IMR-90 (cell line): Measurements from ENCODE around the gene GADL1. TPM values are rescaled to one million over a fixed set of nuclear protein-coding genes. Genes with fewer than 3 reads are reported as not detected.

Experiments used
- ATAC-seq: fragments of 200-7000 bp; cut with Tn5 transposase; 2 replicates; pipeline ENCODE4 v1.9.1; 2020; ENCODE audit warnings: low read depth, mild to moderate bottlenecking, moderate library complexity
- BruUV-seq: library from RNA; stranded (reverse); fragments of 400-500 nt; replicated peaks from 2 replicates; lab custom pipeline; 2021; lab: Mats Ljungman, UMichigan
- CTCF ChIA-PET: fragments of 300-600 bp; formaldehyde crosslinking; extraction: SDS; loops from one replicate; lab custom pipeline; 2021; ENCODE audit warnings: antibody characterized with exemption; lab: Yijun Ruan, JAX
- POLR2A ChIA-PET: fragments of 300-600 bp; sonication (Branson Sonifier 250); formaldehyde crosslinking; loops from one replicate; lab custom pipeline; 2022; ENCODE audit warnings: antibody characterized with exemption; ENCODE audit not compliant: unreplicated experiment; lab: Charles Lee
- DNase-seq: peaks from one replicate; pipeline ENCODE4 v3.0.0; 2013
- H2AFZ ChIP-seq: replicated peaks from 2 replicates; pipeline ENCODE3; 2013; ENCODE audit warnings: low read length, mild to moderate bottlenecking; ENCODE audit not compliant: poor library complexity
- H2AK5ac ChIP-seq: 2 replicates; pipeline ENCODE4 v1.6.1; 2013; ENCODE audit warnings: low read depth, low read length, inconsistent platforms
- H2AK9ac ChIP-seq: replicated peaks from 2 replicates; pipeline ENCODE3; 2013; ENCODE audit warnings: mild to moderate bottlenecking, low read depth, low read length, moderate library complexity; ENCODE audit not compliant: poor library complexity
- H2BK120ac ChIP-seq: 2 replicates; pipeline ENCODE4 v1.6.1; 2013; ENCODE audit warnings: low read depth, low read length, inconsistent platforms
- H2BK15ac ChIP-seq: 3 replicates; pipeline ENCODE4 v1.6.1; 2013; ENCODE audit warnings: low read depth, low read length, inconsistent platforms
- H2BK20ac ChIP-seq: 2 replicates; pipeline ENCODE4 v1.6.1; 2013; ENCODE audit warnings: low read depth, mild to moderate bottlenecking, inconsistent platforms, low read length, moderate library complexity
- H2BK5ac ChIP-seq: 2 replicates; pipeline ENCODE4 v1.6.1; 2013; ENCODE audit warnings: mild to moderate bottlenecking, low read depth, low read length, inconsistent platforms; ENCODE audit not compliant: poor library complexity, severe bottlenecking
- H3K14ac ChIP-seq: replicated peaks from 2 replicates; pipeline ENCODE4 v1.6.1; 2013; ENCODE audit warnings: low read depth, low read length, inconsistent platforms
- H3K18ac ChIP-seq: 2 replicates; pipeline ENCODE4 v1.6.1; 2013; ENCODE audit warnings: low read depth, low read length, control low read depth
- H3K23ac ChIP-seq: 2 replicates; pipeline ENCODE4 v1.6.1; 2013; ENCODE audit warnings: low read depth, low read length, inconsistent platforms
- H3K27ac ChIP-seq: 2 replicates; pipeline ENCODE4 v1.5.1; 2013; ENCODE audit warnings: mild to moderate bottlenecking, control low read depth, low read length; ENCODE audit not compliant: insufficient read depth
- H3K27me3 ChIP-seq: 2 replicates; pipeline ENCODE4 v1.6.1; 2013; ENCODE audit warnings: low read length; ENCODE audit not compliant: control insufficient read depth, insufficient read depth
- H3K36me3 ChIP-seq: 2 replicates; pipeline ENCODE4 v1.6.1; 2013; ENCODE audit warnings: low read length, mixed read lengths; ENCODE audit not compliant: control insufficient read depth, insufficient read depth
- H3K4ac ChIP-seq: 2 replicates; pipeline ENCODE4 v1.6.1; 2013; ENCODE audit warnings: low read depth, low read length, inconsistent platforms
- H3K4me1 ChIP-seq: 2 replicates; pipeline ENCODE4 v1.6.1; 2013; ENCODE audit warnings: low read length, mixed read lengths; ENCODE audit not compliant: control insufficient read depth, insufficient read depth
- H3K4me2 ChIP-seq: 2 replicates; pipeline ENCODE4 v1.6.1; 2013; ENCODE audit warnings: low read depth, mild to moderate bottlenecking, control low read depth, low read length, moderate library complexity
- H3K4me3 ChIP-seq: 2 replicates; pipeline ENCODE4 v1.5.1; 2013; ENCODE audit warnings: low read depth, mild to moderate bottlenecking, control low read depth, low read length, moderate library complexity; ENCODE audit not compliant: insufficient read depth
- H3K56ac ChIP-seq: 2 replicates; pipeline ENCODE4 v1.6.1; 2013; ENCODE audit warnings: low read length, inconsistent platforms; ENCODE audit not compliant: insufficient read depth; ENCODE audit errors: extremely low read depth
- H3K79me1 ChIP-seq, 2 experiments: 2 replicates each; pipeline ENCODE4 v1.6.1; 2013; ENCODE audit warnings: low read length in 2 of 2, inconsistent platforms in 1 of 2, low read depth in 1 of 2
- H3K9ac ChIP-seq: 2 replicates; pipeline ENCODE4 v1.6.1; 2013; ENCODE audit warnings: low read depth, low read length, control low read depth
- H3K9me1 ChIP-seq: 2 replicates; pipeline ENCODE4 v1.6.1; 2013; ENCODE audit warnings: low read length, inconsistent platforms; ENCODE audit not compliant: insufficient read depth
- H3K9me3 ChIP-seq: 2 replicates; pipeline ENCODE4 v1.6.1; 2013; ENCODE audit warnings: low read length; ENCODE audit not compliant: control insufficient read depth, insufficient read depth
- H4K20me1 ChIP-seq: 2 replicates; pipeline ENCODE4 v1.6.1; 2013; ENCODE audit warnings: low read length, inconsistent platforms; ENCODE audit not compliant: insufficient read depth
- H4K5ac ChIP-seq: 2 replicates; pipeline ENCODE4 v1.6.1; 2013; ENCODE audit warnings: mild to moderate bottlenecking, low read depth, low read length, control low read depth
- H4K8ac ChIP-seq, 2 experiments: 2 replicates each; pipeline ENCODE4 v1.6.1; 2013; ENCODE audit warnings: low read depth in 2 of 2, low read length in 2 of 2, control low read depth in 1 of 2, inconsistent platforms in 1 of 2
- H4K91ac ChIP-seq: 2 replicates; pipeline ENCODE4 v1.6.1; 2013; ENCODE audit warnings: low read depth, low read length, inconsistent platforms; ENCODE audit not compliant: insufficient read depth
- BHLHE40 ChIP-seq: fragments of 150-350 bp; IDR thresholded peaks from 2 replicates; pipeline ENCODE4 v1.6.1; 2016; ENCODE audit warnings: mild to moderate bottlenecking, low read depth, low read length
- CEBPB ChIP-seq: IDR thresholded peaks from 2 replicates; pipeline ENCODE4 v1.6.1; 2012; ENCODE audit warnings: low read depth, low read length, improper control_type of control experiment
- CHD1 ChIP-seq: IDR thresholded peaks from 2 replicates; pipeline ENCODE4 v1.6.1; 2012; ENCODE audit warnings: low read depth, low read length, improper control_type of control experiment
- CTCF ChIP-seq: conservative IDR thresholded peaks from 2 replicates; pipeline ENCODE4 v1.5.1; 2012; ENCODE audit warnings: mild to moderate bottlenecking, low read depth, low read length, improper control_type of control experiment
- FOS ChIP-seq: fragments of 150-350 bp; IDR thresholded peaks from 2 replicates; pipeline ENCODE4 v1.6.1; 2016; ENCODE audit warnings: low read depth, low read length
- MAFK ChIP-seq: IDR thresholded peaks from 2 replicates; pipeline ENCODE4 v1.6.1; 2012; ENCODE audit warnings: low read depth, low read length, improper control_type of control experiment
- MAZ ChIP-seq: IDR thresholded peaks from 2 replicates; pipeline ENCODE4 v1.6.1; 2012; ENCODE audit warnings: low read depth, mild to moderate bottlenecking, low read length, improper control_type of control experiment, moderate library complexity, borderline replicate concordance
- MXI1 ChIP-seq: IDR thresholded peaks from 2 replicates; pipeline ENCODE4 v1.6.1; 2012; ENCODE audit warnings: low read depth, mild to moderate bottlenecking, low read length, moderate library complexity, borderline replicate concordance
- NFE2L2 ChIP-seq: fragments of 150-350 bp; IDR thresholded peaks from 2 replicates; pipeline ENCODE4 v1.6.1; 2016; ENCODE audit warnings: low read depth, mild to moderate bottlenecking, low read length
- POLR2A ChIP-seq: IDR thresholded peaks from 2 replicates; pipeline ENCODE4 v1.6.1; 2012; ENCODE audit warnings: mild to moderate bottlenecking, low read depth, low read length
- RAD21 ChIP-seq: IDR thresholded peaks from 2 replicates; pipeline ENCODE4 v1.6.1; 2012; ENCODE audit warnings: low read length, improper control_type of control experiment
- RCOR1 ChIP-seq: IDR thresholded peaks from 2 replicates; pipeline ENCODE4 v1.6.1; 2012; ENCODE audit warnings: mild to moderate bottlenecking, low read length, improper control_type of control experiment; ENCODE audit not compliant: insufficient replicate concordance
- RFX5 ChIP-seq: IDR thresholded peaks from 2 replicates; pipeline ENCODE4 v1.8.0; 2012; ENCODE audit warnings: low read depth, mild to moderate bottlenecking, low read length, moderate library complexity
- SMC3 ChIP-seq: fragments of 150-350 bp; IDR thresholded peaks from 2 replicates; pipeline ENCODE4 v1.6.1; 2016; ENCODE audit warnings: low read depth, mild to moderate bottlenecking, antibody characterized with exemption, low read length, moderate library complexity
- USF2 ChIP-seq: fragments of 150-350 bp; IDR thresholded peaks from 2 replicates; pipeline ENCODE4 v1.6.1; 2017; ENCODE audit warnings: mild to moderate bottlenecking, antibody characterized with exemption, low read length, low read depth
- WGBS, 2 experiments: methylation state at CpG; one replicate each; pipeline versions ENCODE4 v1.1.5 to v1.1.7; 2013; ENCODE audit warnings: missing lambda C conversion rate in 2 of 2; ENCODE audit not compliant: insufficient read length in 1 of 2; ENCODE audit errors: extremely low coverage in 2 of 2; 5-methylcytosine and 5-hydroxymethylcytosine counted together
- dilution Hi-C: fragments of 300-500 bp; cut with HindIII; formaldehyde crosslinking; loops from one replicate; pipeline ENCODE4 v1.14.3; 2018; ENCODE audit warnings: low sequenced_read_pairs; ENCODE audit not compliant: unreplicated experiment
- in situ Hi-C: fragments of 300-500 bp; cut with MboI; formaldehyde crosslinking; loops from 3 replicates; pipeline ENCODE4 v1.14.3; 2019; ENCODE audit warnings: low sequenced_read_pairs, inconsistent platforms, mixed read lengths
- intact Hi-C: fragments of 100-400 bp; cut with micrococcal nuclease; formaldehyde crosslinking; loops from 2 replicates; pipeline ENCODE4 v1.10.0; 2022
- polyA plus RNA-seq, 3 experiments: library from polyadenylated mRNA; depleted of rRNA; stranded (reverse); fragments of >200 nt; gene quantifications; 2 replicates each; pipeline ENCODE4 v1.2.3, GENCODE V29; 2012; ENCODE audit warnings: low replicate concordance in 1 of 3
- total RNA-seq: library from RNA; depleted of rRNA; stranded (reverse); fragments of >200 nt; gene quantifications from 2 replicates; pipeline ENCODE4 v1.2.3, GENCODE V29; 2012
- TF ChIP-seq, protein P1 (sequence below): fragments of 150-350 bp; IDR thresholded peaks from 2 replicates; pipeline ENCODE4 v1.6.1; 2016; ENCODE audit warnings: low read depth, mild to moderate bottlenecking, low read length, moderate library complexity, borderline replicate concordance

Gene GADL1
- total and polyA plus RNA-seq, 2 of the 4 experiments (the other 2 are of a cell fraction): not detected

- no TSS peak for BruUV-seq
- Histone ChIP-seq H3K27ac (no peak overlapping the region), H3K4ac (no peak overlapping the region), H3K4me1 (no peaks in the 10 kb centered on the region), H2AK5ac (no peak overlapping the region), H3K23ac (no peak overlapping the region), H3K4me2 (no peak overlapping the region), H2AFZ (no peak overlapping the region), H3K56ac (no peak overlapping the region), H2BK5ac (no peak overlapping the region), H2BK120ac (no peak overlapping the region), H3K14ac (no peak overlapping the region), H4K8ac (no peak overlapping the region), H2BK20ac (no peak overlapping the region), H3K18ac (no peak overlapping the region), H2BK15ac (no peak overlapping the region), H3K9me3 (no peaks in the 10 kb centered on the region), H3K4me3 (no peak overlapping the region), H4K5ac (no peak overlapping the region), H3K27me3 (peaks cover 19% of the 10 kb centered on the region), H4K91ac (no peak overlapping the region), H3K9me1 (no peaks in the 10 kb centered on the region), H3K36me3 (no peaks in the 10 kb centered on the region), H3K79me1 (no peaks in the 10 kb centered on the region), H3K9ac (no peak overlapping the region), H4K20me1 (no peaks in the 10 kb centered on the region), H2AK9ac (no peak overlapping the region)
- TF ChIP-seq SMC3 (no peak), BHLHE40 (no peak), RCOR1 (no peak), USF2 (no peak), RFX5 (no peak), MAZ (no peak), CEBPB (no peak), CHD1 (no peak), RAD21 (no peak), FOS (no peak), MXI1 (no peak), POLR2A (no peak), CTCF (no peak), MAFK (no peak), NFE2L2 (no peak)
- TF ChIP-seq, protein P1, sequence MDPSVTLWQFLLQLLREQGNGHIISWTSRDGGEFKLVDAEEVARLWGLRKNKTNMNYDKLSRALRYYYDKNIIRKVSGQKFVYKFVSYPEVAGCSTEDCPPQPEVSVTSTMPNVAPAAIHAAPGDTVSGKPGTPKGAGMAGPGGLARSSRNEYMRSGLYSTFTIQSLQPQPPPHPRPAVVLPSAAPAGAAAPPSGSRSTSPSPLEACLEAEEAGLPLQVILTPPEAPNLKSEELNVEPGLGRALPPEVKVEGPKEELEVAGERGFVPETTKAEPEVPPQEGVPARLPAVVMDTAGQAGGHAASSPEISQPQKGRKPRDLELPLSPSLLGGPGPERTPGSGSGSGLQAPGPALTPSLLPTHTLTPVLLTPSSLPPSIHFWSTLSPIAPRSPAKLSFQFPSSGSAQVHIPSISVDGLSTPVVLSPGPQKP: no peak
- WGBS, 2 experiments: no CpG with 5 or more reads among the region's 1 CpG
- DNase-seq: no peak
- ATAC-seq: no peak
- dilution Hi-C loops (no loop called here), intact Hi-C loops (no loop called here), in situ Hi-C loops (no loop called here)
- CTCF ChIA-PET: no interaction called here
- POLR2A ChIA-PET: no interaction called here
Observed at GRCh38 chr3:30890907-30891306, 3.6 kb downstream of the GADL1 start.
